Prostate gland (tissue), 2 donors: ENCODE data around the gene NUP153. TPM values are rescaled to one million over a fixed set of nuclear protein-coding genes. Genes with fewer than 3 reads are reported as not detected.
"Not testable (repeated sequence)": the region's sequence is repeated elsewhere in the genome, so short reads cannot be mapped to it uniquely, and the experiment has no call there.

ENCODE experiments used
- DNase-seq: peaks from one replicate; pipeline ENCODE4 v3.0.0-alpha.2; 2019; ENCODE audit warnings: low spot score
- H3K27ac ChIP-seq, 2 donors: fragments of 200-600 bp; sonication (generic); 2 replicates each; pipeline ENCODE4 v1.5.1; 2017 to 2019
- H3K27me3 ChIP-seq: fragments of 200-600 bp; sonication (generic); replicated peaks from 2 replicates; pipeline ENCODE4 v1.5.1; 2019; ENCODE audit not compliant: insufficient read depth
- H3K36me3 ChIP-seq, 2 donors: fragments of 200-600 bp; sonication (generic); 1 replicate in 1 of 2; 2 replicates in 1 of 2; pipeline versions ENCODE4 v1.5.1 to v1.8.1; 2017 to 2019
- H3K4me1 ChIP-seq: fragments of 200-600 bp; sonication (generic); replicated peaks from 2 replicates; pipeline ENCODE4 v1.5.1; 2019
- H3K4me3 ChIP-seq, 2 donors: fragments of 200-600 bp; sonication (generic); 2 replicates each; pipeline ENCODE4 v1.5.1; 2017 to 2019
- H3K9me3 ChIP-seq: fragments of 200-600 bp; sonication (generic); 2 replicates; pipeline ENCODE4 v1.5.1; 2017
- CTCF ChIP-seq, 4 experiments: fragments of 200-600 bp in 2 of 4; fragments of 450-650 bp in 2 of 4; sonication (generic) in 2 of 4; IDR thresholded peaks; 1 replicate in 3 of 4; 2 replicates in 1 of 4; pipeline ENCODE4 v1.5.1; 2016 to 2019; ENCODE audit warnings: antibody characterized with exemption in 4 of 4, mild to moderate bottlenecking in 2 of 4, moderate library complexity in 2 of 4
- POLR2A ChIP-seq: fragments of 450-650 bp; IDR thresholded peaks from one replicate; pipeline ENCODE4 v1.6.1; 2016; ENCODE audit warnings: antibody characterized with exemption, mild to moderate bottlenecking
- POLR2AphosphoS5 ChIP-seq: sonication (generic); formaldehyde crosslinking; IDR thresholded peaks from one replicate; pipeline ENCODE4 v1.6.1; 2017; ENCODE audit warnings: antibody characterized with exemption
- WGBS: methylation state at CpG from one replicate; pipeline ENCODE4 v1.1.5; 2018; 5-methylcytosine and 5-hydroxymethylcytosine counted together
- intact Hi-C: fragments of 100-400 bp; cut with DNase I; formaldehyde crosslinking; loops from one replicate; pipeline ENCODE4 v1.14.2; 2022
- total RNA-seq, 2 donors: library from RNA; depleted of rRNA; stranded (reverse); fragments of >200 nt; gene quantifications; one replicate each; pipeline ENCODE4 v1.1.0, GENCODE V29; 2016

The NUP153 gene
- total RNA-seq, 2 donors from 2014 or later = 35.3 to 46.2 TPM

DNA sequence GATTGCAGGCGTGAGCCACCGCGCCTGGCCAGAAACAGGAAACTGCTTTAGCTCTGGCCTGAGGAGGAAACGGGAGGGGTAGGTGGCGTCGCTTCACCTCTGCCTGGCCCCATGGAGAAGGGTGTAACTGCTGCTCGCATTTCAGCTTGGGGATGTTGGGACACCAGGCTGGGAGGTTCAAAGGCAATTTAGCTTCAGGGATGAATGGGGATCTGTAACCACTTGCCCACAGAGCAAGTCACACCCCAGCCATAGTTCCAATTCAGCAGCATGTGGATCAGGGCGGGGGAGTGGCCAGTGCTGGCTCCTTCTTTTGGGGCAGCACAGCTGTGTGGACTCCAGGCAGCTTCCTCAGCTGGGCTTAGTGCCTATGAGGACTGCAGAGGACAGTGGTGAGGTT is 34.8 kb upstream of the NUP153 start:
- 42% methylated on average over 8 of the region's 8 CpGs for WGBS
- intact Hi-C loops = no loop called here
- H3K9me3 ChIP-seq = no peaks in the 10 kb centered on the region
- no peaks in the 10 kb centered on the region for H3K27me3 ChIP-seq
- no peak overlapping the region for H3K27ac ChIP-seq
- no peaks in the 10 kb centered on the region for H3K36me3 ChIP-seq
- no peak for DNase-seq
- H3K4me3 ChIP-seq = no peak overlapping the region
- no peaks in the 10 kb centered on the region for H3K4me1 ChIP-seq
- TF ChIP-seq POLR2A (no peak), POLR2AphosphoS5 (no peak), CTCF (IDR thresholded peaks at IDR 0.05) (no peak)

GRCh38 chr6:17740559-17741220 is 34.0 kb upstream of the NUP153 start:
- Histone ChIP-seq H3K27me3 (no peaks in the 10 kb centered on the region), H3K27ac (no peak overlapping the region), H3K36me3 (no peaks in the 10 kb centered on the region), H3K9me3 (no peaks in the 10 kb centered on the region), H3K4me1 (no peaks in the 10 kb centered on the region), H3K4me3 (no peak overlapping the region)
- no peak for TF ChIP-seq POLR2AphosphoS5
- TF ChIP-seq CTCF (IDR thresholded peaks at IDR 0.05) = no peak
- TF ChIP-seq POLR2A = no peak
- WGBS = 63% methylated on average over 5 of the region's 5 CpGs
- DNase-seq = no peak
- intact Hi-C loops = no loop called here

- no peak for DNase-seq
- WGBS = 93% methylated on average over 1 of the region's 1 CpG
- intact Hi-C loops = no loop called here
These were observed 31.1 kb upstream of the NUP153 start for GRCh38 chr6:17737704-17738252.

GRCh38 chr6:17735311-17735710 is 28.6 kb upstream of the NUP153 start:
- intact Hi-C loops, H3K27ac ChIP-seq, H3K4me1 ChIP-seq, H3K9me3 ChIP-seq, H3K36me3 ChIP-seq, DNase-seq, H3K4me3 ChIP-seq, H3K27me3 ChIP-seq: not testable (repeated sequence)
- WGBS = 100% methylated on average over 3 of the region's 27 CpGs

More at GRCh38 chr6:17737704-17738252, 31.1 kb upstream of the NUP153 start:
- Histone ChIP-seq H3K4me3 (no peak overlapping the region), H3K27ac (no peak overlapping the region), H3K4me1 (no peaks in the 10 kb centered on the region), H3K9me3 (no peaks in the 10 kb centered on the region), H3K36me3 (no peaks in the 10 kb centered on the region), H3K27me3 (no peaks in the 10 kb centered on the region)
- TF ChIP-seq POLR2A (no peak), POLR2AphosphoS5 (no peak), CTCF (IDR thresholded peaks at IDR 0.05) (no peak)

DNA sequence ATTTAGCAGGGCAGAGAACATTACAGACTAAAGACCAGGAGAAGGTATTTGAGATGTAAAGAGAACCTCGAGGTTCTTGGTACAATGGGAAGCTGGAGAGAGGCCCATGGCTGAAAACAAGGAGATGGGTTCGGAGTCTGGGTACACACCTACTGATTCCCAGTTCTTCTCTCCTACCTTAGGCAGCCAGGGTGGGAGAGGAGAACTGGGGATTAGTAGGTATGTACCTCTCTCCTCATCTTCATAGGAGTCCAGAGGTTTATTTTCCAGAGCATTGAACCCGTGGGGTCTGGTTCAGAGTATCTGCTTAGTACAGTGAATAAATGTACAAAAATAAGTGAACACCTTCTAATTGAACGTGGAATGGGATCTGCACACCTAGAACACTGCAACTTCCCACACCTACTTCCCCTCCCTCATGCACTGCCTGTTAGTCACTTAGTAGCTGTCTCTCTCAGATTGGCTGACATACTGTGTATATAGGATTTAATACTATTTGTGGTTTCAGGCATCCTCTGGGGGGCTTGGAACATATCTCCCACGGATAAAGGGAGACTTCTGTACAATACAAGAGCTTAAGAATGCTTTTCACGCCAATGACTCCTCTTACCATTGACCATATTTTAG is 23.5 kb upstream of the NUP153 start:
- H3K4me1 ChIP-seq = no peaks in the 10 kb centered on the region
- H3K9me3 ChIP-seq = no peaks in the 10 kb centered on the region
- no peak for TF ChIP-seq POLR2AphosphoS5
- no peak for TF ChIP-seq POLR2A
- no peak for TF ChIP-seq CTCF (IDR thresholded peaks at IDR 0.05)
- no peak overlapping the region for H3K4me3 ChIP-seq
- intact Hi-C loops = no loop called here
- H3K27me3 ChIP-seq = no peaks in the 10 kb centered on the region
- 74% methylated on average over 6 of the region's 6 CpGs for WGBS
- H3K27ac ChIP-seq = no peak overlapping the region
- no peak for DNase-seq
- H3K36me3 ChIP-seq = no peaks in the 10 kb centered on the region
